Testis (tissue), 2 donors: Measurements from ENCODE around the gene GRM5.
"Not testable (repeated sequence)": the region's sequence is repeated elsewhere in the genome, so short reads cannot be mapped to it uniquely, and the experiment has no call there.

ENCODE experiments used
- CTCF ChIP-seq, 3 experiments: fragments of 450-650 bp in 2 of 3; fragments of 200-600 bp in 1 of 3; sonication (generic) in 1 of 3; IDR thresholded peaks; one replicate each; pipeline ENCODE4 v1.5.1; 2016 to 2019; ENCODE audit warnings: antibody characterized with exemption in 3 of 3, mild to moderate bottlenecking in 2 of 3, moderate library complexity in 1 of 3
- POLR2A ChIP-seq: fragments of 450-650 bp; IDR thresholded peaks from one replicate; pipeline ENCODE4 v1.6.1; 2017; ENCODE audit warnings: antibody characterized with exemption, mild to moderate bottlenecking, moderate library complexity

GRCh38 chr11:88463301-88463700, 602.5 kb downstream of the GRM5 start:
- not testable (repeated sequence) for TF ChIP-seq CTCF (IDR thresholded peaks at IDR 0.05); POLR2A
